IPS DF 6.9 (cell line): ENCODE results near the gene MYOCD.

Experiments
- DNase-seq: peaks from one replicate; pipeline ENCODE4 v3.0.0-alpha.2; 2013; ENCODE audit warnings: low read depth, low spot score
- H3K27ac ChIP-seq: one replicate; pipeline ENCODE4 v1.5.1; 2013; ENCODE audit warnings: low read length, control low read depth
- H3K27me3 ChIP-seq: 2 replicates; pipeline ENCODE4 v1.6.1; 2013; ENCODE audit warnings: mild to moderate bottlenecking, low read length; ENCODE audit not compliant: control insufficient read depth, insufficient read depth
- H3K36me3 ChIP-seq: 2 replicates; pipeline ENCODE4 v1.6.1; 2013; ENCODE audit warnings: low read length; ENCODE audit not compliant: control insufficient read depth, insufficient read depth
- H3K4me1 ChIP-seq: 2 replicates; pipeline ENCODE4 v1.6.1; 2013; ENCODE audit warnings: low read length; ENCODE audit not compliant: control insufficient read depth, insufficient read depth
- H3K4me3 ChIP-seq: 2 replicates; pipeline ENCODE4 v1.5.1; 2013; ENCODE audit warnings: mild to moderate bottlenecking, low read length
- H3K9me3 ChIP-seq: 2 replicates; pipeline ENCODE4 v1.6.1; 2013; ENCODE audit warnings: low read length, inconsistent platforms; ENCODE audit not compliant: control insufficient read depth, insufficient read depth
- WGBS: extraction: QIAGEN DNeasy Blood & Tissue Kit; methylation state at CpG from one replicate; pipeline ENCODE4 v1.1.7; 2013; ENCODE audit warnings: mixed read lengths, missing lambda C conversion rate; ENCODE audit not compliant: insufficient read length, insufficient coverage; 5-methylcytosine and 5-hydroxymethylcytosine counted together

MYOCD gene

DNA sequence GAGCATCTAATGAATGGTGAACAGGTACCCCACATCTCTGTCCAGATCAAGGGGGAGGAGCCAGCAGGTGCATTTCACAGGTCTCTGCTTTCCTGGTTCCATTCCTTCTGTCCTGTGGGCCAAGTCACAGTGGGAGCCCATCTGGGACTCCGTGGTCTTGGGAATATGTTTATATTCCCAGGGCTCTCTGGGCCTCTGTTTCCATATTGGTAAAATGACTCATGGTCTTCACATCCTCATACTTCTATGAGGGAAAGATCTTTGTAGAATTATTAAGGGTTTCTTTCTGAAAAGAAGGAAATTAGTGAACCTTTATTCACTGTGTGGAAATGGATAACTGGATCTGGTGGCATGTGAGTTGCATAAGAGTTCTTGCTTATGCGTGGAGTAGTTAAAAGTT, 6.2 kb downstream of the MYOCD start:
- H3K36me3 ChIP-seq, result no peaks in the 10 kb centered on the region
- WGBS, result no CpG with 5 or more reads among the region's 2 CpGs
- H3K27ac ChIP-seq, result no peak overlapping the region
- no peak overlapping the region for H3K4me3 ChIP-seq
- DNase-seq, result no peak
- no peaks in the 10 kb centered on the region for H3K27me3 ChIP-seq
- H3K4me1 ChIP-seq, result no peaks in the 10 kb centered on the region
- no peaks in the 10 kb centered on the region for H3K9me3 ChIP-seq

DNA sequence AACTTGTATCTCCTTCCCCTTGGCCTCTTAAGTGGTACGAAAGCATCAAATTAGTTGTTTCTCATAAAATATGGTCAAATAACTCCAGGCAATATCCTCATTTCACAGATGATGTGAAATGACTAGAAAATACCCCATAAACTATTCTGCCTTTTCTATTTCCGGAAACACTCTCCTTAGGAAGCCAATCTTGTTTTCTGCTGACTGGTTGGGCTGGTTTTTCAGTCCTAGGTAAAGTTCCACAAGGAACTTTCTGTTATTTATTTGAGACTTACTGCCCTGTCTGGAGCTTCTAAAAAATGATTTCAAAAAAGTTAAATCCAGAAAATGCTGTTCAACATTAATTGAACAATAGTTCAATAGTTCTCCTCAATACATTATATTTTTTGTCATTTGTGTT, 7.3 kb downstream of the MYOCD start:
- H3K36me3 ChIP-seq, result no peaks in the 10 kb centered on the region
- DNase-seq, result no peak

DNA sequence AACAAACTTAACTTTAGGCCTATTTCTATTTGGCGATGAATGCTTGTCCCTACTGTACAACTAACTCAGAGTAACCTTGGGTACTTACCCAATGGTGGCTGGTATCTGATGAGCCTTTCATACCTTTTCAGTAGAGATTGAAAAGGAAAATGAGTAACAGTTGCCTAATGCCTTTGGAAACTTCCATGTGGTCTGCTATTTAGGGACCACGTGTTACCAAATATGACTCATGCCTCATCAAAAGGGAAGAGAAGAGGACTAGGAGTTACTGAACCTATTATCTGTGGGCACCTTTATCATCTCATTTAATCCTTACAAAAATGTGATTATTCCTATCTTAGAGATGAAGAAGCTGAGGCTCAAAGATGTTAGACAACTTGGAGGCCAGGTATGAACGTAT, 8.1 kb downstream of the MYOCD start:
- Histone ChIP-seq H3K4me1 (no peaks in the 10 kb centered on the region), H3K36me3 (no peaks in the 10 kb centered on the region), H3K4me3 (no peak overlapping the region), H3K27me3 (no peaks in the 10 kb centered on the region), H3K9me3 (no peaks in the 10 kb centered on the region), H3K27ac (no peak overlapping the region)
- no CpG with 5 or more reads among the region's 3 CpGs for WGBS
- no peak for DNase-seq

More for the DNA sequence above, 7.3 kb downstream of the MYOCD start:
- Histone ChIP-seq H3K27ac (no peak overlapping the region), H3K4me1 (no peaks in the 10 kb centered on the region), H3K4me3 (no peak overlapping the region), H3K27me3 (no peaks in the 10 kb centered on the region), H3K9me3 (no peaks in the 10 kb centered on the region)
- no CpG with 5 or more reads among the region's 2 CpGs for WGBS

DNA sequence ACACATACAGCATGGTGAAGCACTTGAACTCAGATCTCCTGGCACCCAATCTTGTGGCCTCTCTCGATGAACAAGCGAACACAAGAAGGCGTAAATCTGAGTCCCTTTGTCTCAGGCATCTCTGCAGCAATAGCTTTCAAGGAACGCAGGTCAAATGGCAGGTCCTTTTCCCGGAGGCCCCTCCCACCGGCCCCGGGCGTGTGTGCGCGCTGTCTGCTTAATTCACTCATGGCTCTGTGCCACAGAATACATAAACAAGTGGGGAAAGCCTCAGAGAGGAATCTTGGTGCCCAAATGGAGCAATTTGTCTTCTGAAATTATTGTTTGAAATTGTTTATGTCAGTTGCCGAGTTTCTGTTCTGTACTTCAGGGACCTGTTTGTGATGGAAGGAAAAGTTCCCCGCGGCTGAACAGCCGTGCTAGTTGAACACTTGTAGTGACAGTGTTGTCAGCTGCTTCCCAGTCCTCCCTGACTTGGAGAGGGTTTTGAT, 14.8 kb downstream of the MYOCD start:
- H3K27ac ChIP-seq, result no peak overlapping the region
- H3K4me3 ChIP-seq, result no peak overlapping the region
- no peaks in the 10 kb centered on the region for H3K4me1 ChIP-seq
- no peaks in the 10 kb centered on the region for H3K27me3 ChIP-seq
- no peak for DNase-seq
- H3K9me3 ChIP-seq, result no peaks in the 10 kb centered on the region
- H3K36me3 ChIP-seq, result no peaks in the 10 kb centered on the region
- WGBS, result no CpG with 5 or more reads among the region's 14 CpGs

DNA sequence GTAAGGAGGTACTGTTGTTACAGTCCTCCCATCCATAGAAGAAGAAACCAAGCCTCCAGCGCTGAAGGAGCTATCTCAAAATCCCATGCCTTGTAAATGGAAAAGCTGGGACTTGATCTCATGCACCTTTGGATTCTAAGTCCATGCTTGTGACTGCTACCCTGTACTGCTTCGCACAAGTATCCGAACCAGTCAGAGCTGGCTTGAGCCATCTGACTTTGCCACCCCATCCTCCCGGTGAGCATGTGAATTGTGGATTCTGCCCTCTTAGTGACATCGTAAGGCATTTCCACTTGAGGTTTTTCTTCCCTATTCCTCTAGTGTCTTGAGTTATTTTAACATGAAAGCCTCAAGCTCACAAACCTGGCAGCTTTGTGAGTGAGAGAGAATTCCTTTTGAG, 15.3 kb downstream of the MYOCD start:
- Histone ChIP-seq H3K9me3 (no peaks in the 10 kb centered on the region), H3K27me3 (no peaks in the 10 kb centered on the region), H3K27ac (no peak overlapping the region), H3K36me3 (no peaks in the 10 kb centered on the region), H3K4me1 (no peaks in the 10 kb centered on the region), H3K4me3 (no peak overlapping the region)
- DNase-seq, result no peak
- no CpG with 5 or more reads among the region's 5 CpGs for WGBS

DNA sequence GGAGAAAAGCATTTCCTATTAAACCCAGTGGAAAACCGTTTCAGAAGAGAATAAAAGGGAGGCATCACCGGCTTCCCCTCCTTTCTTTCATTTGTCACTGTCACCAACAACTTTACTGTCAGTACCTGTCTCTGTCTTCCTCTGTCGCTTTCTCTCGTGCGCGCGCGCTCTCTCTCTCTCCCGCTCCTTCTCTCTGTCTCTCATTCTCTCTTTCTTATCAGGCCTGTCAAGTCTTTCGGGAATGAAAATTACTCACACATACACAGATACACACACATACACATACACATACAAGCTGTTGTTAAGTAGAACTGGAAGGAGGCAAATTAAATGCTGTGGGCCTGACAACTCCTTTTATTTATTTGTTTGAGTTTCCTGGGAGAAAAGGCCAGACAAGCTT, 17.6 kb downstream of the MYOCD start:
- H3K36me3 ChIP-seq, result no peaks in the 10 kb centered on the region
- no CpG with 5 or more reads among the region's 10 CpGs for WGBS
- H3K4me3 ChIP-seq, result no peak overlapping the region
- no peaks in the 10 kb centered on the region for H3K9me3 ChIP-seq
- DNase-seq, result no peak
- no peaks in the 10 kb centered on the region for H3K4me1 ChIP-seq
- H3K27me3 ChIP-seq, result no peaks in the 10 kb centered on the region
- no peak overlapping the region for H3K27ac ChIP-seq

DNA sequence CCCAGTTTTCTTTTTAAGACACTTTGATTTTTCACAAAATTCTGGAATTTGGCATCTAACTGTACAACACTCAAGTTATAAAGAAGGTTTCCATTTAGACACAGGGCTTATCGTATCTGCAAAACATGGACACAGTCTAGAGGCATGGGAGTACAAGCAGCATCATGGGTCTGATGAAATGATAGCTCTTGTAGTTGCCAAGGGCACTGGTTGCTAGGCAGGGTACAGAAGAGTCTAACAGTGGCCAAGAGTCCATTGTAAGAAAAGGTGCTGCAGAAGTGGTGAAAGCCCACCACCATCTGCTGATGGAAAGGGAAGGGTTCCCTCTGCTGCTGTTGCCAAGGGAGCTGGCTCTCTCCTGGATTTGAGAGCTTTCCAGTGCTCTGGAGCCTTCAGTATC, 20.8 kb downstream of the MYOCD start:
- no peak for DNase-seq
- WGBS, result no CpG with 5 or more reads among the region's 1 CpG
- H3K27me3 ChIP-seq, result no peaks in the 10 kb centered on the region
- H3K27ac ChIP-seq, result no peak overlapping the region
- no peak overlapping the region for H3K4me3 ChIP-seq
- H3K36me3 ChIP-seq, result no peaks in the 10 kb centered on the region
- H3K9me3 ChIP-seq, result no peaks in the 10 kb centered on the region
- H3K4me1 ChIP-seq, result no peaks in the 10 kb centered on the region

DNA sequence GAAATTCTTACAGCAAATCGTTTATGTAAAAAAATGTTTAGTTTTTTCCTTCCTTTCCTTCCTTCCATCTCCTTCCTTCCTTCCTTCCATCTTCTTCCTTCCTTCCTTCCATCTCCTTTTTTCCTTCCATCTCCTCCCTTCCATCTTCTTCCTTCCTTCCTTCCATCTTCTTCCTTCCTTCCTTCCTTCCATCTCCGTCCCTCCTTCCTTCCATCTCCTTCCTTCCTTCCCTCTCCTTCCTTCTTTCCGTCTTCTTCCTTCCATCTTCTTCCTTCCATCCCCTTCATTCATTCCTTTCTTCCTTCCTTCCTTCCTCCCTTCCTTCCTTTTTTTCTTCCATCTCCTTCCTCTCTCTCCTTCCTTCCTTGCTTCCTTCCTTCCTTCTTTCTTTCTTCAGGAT, 22.7 kb downstream of the MYOCD start:
- H3K27me3 ChIP-seq, result no peaks in the 10 kb centered on the region
- no peaks in the 10 kb centered on the region for H3K36me3 ChIP-seq
- H3K27ac ChIP-seq, result no peak overlapping the region
- no peak overlapping the region for H3K4me3 ChIP-seq
- H3K4me1 ChIP-seq, result no peaks in the 10 kb centered on the region
- H3K9me3 ChIP-seq, result no peaks in the 10 kb centered on the region
- WGBS, result 100% methylated on average over 2 of the region's 3 CpGs
- DNase-seq, result no peak

DNA sequence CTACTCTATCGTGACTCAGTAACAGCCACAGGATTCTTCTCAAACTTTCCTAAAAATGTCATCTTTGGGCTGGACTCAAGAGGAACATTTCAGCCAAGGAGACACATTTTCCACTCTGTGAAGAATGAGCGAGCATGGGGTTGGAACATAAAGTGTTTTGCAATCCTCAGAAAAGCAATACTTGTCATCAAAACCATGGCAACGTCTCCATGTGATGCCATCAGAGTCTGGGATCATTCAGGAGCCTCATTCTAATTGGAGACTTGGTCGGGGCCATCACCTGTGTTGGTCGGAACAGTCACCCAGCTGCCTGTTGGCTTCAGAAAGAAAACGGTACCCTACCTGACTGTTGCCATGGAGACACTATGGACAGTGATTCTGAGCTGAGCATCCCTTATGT, 25.5 kb downstream of the MYOCD start:
- no CpG with 5 or more reads among the region's 6 CpGs for WGBS
- H3K27me3 ChIP-seq, result no peaks in the 10 kb centered on the region
- H3K4me3 ChIP-seq, result no peak overlapping the region
- no peak overlapping the region for H3K27ac ChIP-seq
- H3K36me3 ChIP-seq, result no peaks in the 10 kb centered on the region
- H3K4me1 ChIP-seq, result no peaks in the 10 kb centered on the region
- DNase-seq, result no peak
- no peaks in the 10 kb centered on the region for H3K9me3 ChIP-seq

DNA sequence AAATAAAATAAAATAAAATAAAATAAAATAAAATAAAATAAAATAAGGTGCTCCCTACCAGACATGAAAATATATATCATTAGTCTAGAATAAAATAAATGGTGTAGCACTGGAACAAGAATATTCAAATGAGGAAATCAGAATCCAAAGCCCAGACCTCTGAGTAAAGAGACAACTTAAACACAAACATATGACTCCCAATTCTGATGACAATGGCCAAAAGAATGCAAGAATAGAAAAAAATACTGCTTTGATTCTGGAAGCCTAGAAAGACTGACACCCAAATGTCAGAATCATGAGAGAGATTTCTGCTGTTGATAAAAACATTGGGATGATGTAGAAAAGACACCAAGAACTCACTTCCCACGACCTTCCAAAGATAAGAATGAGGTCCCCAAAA, 27.9 kb downstream of the MYOCD start:
- WGBS, result no CpG with 5 or more reads among the region's 1 CpG
- Histone ChIP-seq H3K9me3 (no peaks in the 10 kb centered on the region), H3K4me3 (no peak overlapping the region), H3K27me3 (no peaks in the 10 kb centered on the region), H3K4me1 (no peaks in the 10 kb centered on the region), H3K36me3 (no peaks in the 10 kb centered on the region), H3K27ac (no peak overlapping the region)
- DNase-seq, result no peak

DNA sequence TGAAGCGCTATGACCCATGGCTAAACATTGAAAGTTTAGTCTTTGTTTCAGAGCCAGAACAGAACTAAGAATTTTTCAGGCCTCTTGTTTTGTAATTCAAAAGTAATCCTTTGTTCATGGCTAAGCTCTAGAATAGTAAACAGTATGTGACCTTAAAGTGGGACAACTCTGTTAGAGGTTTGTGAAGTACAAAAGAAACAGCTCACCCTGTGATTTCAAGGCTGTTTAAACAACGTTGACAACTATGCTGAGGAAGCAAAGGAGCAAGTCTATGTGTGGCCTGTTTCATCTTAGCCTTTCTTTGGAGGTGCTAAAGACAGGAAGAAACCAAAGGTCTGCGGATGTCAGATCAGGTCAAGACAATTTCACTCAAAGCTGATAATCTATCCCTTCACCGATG, 40.4 kb downstream of the MYOCD start:
- H3K9me3 ChIP-seq, result no peaks in the 10 kb centered on the region
- H3K27me3 ChIP-seq, result no peaks in the 10 kb centered on the region
- H3K4me3 ChIP-seq, result no peak overlapping the region
- no CpG with 5 or more reads among the region's 4 CpGs for WGBS
- no peaks in the 10 kb centered on the region for H3K36me3 ChIP-seq
- no peak for DNase-seq
- no peak overlapping the region for H3K27ac ChIP-seq
- no peaks in the 10 kb centered on the region for H3K4me1 ChIP-seq
